HG03280 (cell line): ENCODE data around the gene PHF20.
"Not testable (repeated sequence)": the region's sequence is repeated elsewhere in the genome, so short reads cannot be mapped to it uniquely, and the experiment has no call there.

Experiments
- ATAC-seq: cut with Tn5 transposase; IDR thresholded peaks from one replicate; pipeline ENCODE4 v1.9.1; 2021; ENCODE audit warnings: mild to moderate bottlenecking, moderate library complexity; ENCODE audit not compliant: unreplicated experiment

Gene PHF20

GRCh38 chr20:35771689-35772562 is at the start of gene PHF20:
Gene PHF20, plus strand, starts transcription at chr20:35772015. Its CDS starts 29,508 bp downstream, at chr20:35801523.
- peak; percentile 87 for ATAC-seq

- ATAC-seq, result not testable (repeated sequence)
Observed at GRCh38 chr20:35723275-35723639, 48.6 kb upstream of the PHF20 start.

GRCh38 chr20:35723652-35724320 is 48.0 kb upstream of the PHF20 start:
- not testable (repeated sequence) for ATAC-seq

GRCh38 chr20:35724321-35725230 is 47.2 kb upstream of the PHF20 start:
- no peak for ATAC-seq

- no peak for ATAC-seq
Observed at GRCh38 chr20:35726842-35727711, 44.7 kb upstream of the PHF20 start.

GRCh38 chr20:35729283-35729807 is 42.5 kb upstream of the PHF20 start:
- ATAC-seq, result no peak

- no peak for ATAC-seq
Observed at GRCh38 chr20:35729836-35730582, 41.8 kb upstream of the PHF20 start.

- no peak for ATAC-seq
Observed at GRCh38 chr20:35730583-35731468, 41.0 kb upstream of the PHF20 start.

- no peak for ATAC-seq
Observed at GRCh38 chr20:35731469-35731788, 40.4 kb upstream of the PHF20 start.

- no peak for ATAC-seq
Observed at GRCh38 chr20:35731862-35732643, 39.8 kb upstream of the PHF20 start.

GRCh38 chr20:35732644-35732982 is 39.2 kb upstream of the PHF20 start:
- ATAC-seq, result no peak

- no peak for ATAC-seq
Observed at GRCh38 chr20:35734374-35734773, 37.4 kb upstream of the PHF20 start.

GRCh38 chr20:35734777-35735649 is 36.8 kb upstream of the PHF20 start:
- ATAC-seq, result no peak

GRCh38 chr20:35735826-35736470 is 35.9 kb upstream of the PHF20 start:
- ATAC-seq, result no peak

GRCh38 chr20:35737865-35738333 is 33.9 kb upstream of the PHF20 start:
- no peak for ATAC-seq
